Vagina (tissue), 2 donors: Measurements from ENCODE around the gene OPN1MW.
"Not testable (repeated sequence)": the region's sequence is repeated elsewhere in the genome, so short reads cannot be mapped to it uniquely, and the experiment has no call there.

ENCODE experiments used
- POLR2A ChIP-seq, 2 donors: fragments of 450-650 bp; IDR thresholded peaks; one replicate each; pipeline ENCODE4 v1.6.1; 2017; ENCODE audit warnings: antibody characterized with exemption in 2 of 2, mild to moderate bottlenecking in 2 of 2, moderate library complexity in 2 of 2
- POLR2AphosphoS5 ChIP-seq, 2 donors: sonication (generic); formaldehyde crosslinking; IDR thresholded peaks; one replicate each; pipeline ENCODE4 v1.9.0; 2017; ENCODE audit warnings: antibody characterized with exemption in 2 of 2, mild to moderate bottlenecking in 2 of 2, low read depth in 1 of 2; ENCODE audit not compliant: insufficient read depth in 1 of 2
- TF ChIP-seq, protein P1 (sequence below), 3 experiments: fragments of 450-650 bp in 2 of 3; fragments of 200-600 bp in 1 of 3; sonication (generic) in 1 of 3; IDR thresholded peaks; one replicate each; pipeline ENCODE4 v1.5.1; 2017 to 2019; ENCODE audit warnings: antibody characterized with exemption in 3 of 3, mild to moderate bottlenecking in 2 of 3, moderate library complexity in 2 of 3

DNA sequence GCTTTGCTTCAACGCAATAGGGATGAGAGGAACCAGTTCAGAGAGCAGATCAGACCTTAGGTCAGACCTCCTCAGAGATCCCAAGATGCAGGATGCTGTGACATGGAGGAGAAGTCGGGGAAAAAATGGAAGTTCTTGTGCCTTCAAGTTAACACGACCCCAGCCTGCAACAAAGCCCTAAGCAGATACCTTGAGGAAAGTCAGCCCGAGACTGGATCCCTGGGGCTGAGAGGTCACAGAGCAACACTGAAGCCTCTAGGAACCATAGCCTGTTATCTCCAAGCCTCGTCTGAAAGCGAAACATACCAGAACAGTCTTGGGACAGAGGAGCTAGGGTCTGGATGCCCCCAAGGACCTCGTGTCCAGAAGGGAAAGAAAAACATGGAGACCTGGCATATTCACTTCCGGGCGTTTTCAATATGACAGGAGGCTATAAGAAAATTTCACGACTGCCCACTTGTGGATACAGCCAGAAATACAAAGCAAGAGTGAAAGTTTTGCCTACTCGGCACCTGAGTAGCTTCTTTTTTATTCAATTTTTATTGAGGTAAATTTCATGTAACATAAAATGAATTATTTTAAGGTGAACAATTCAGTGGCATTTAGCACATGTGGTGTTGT lies 56.7 kb downstream of the OPN1MW start:
- TF ChIP-seq POLR2AphosphoS5 (IDR thresholded peaks at IDR 0.05; ENCODE audit: insufficient read depth in 1 of 2, low read depth in 1 of 2); POLR2A (IDR thresholded peaks at IDR 0.05): not testable (repeated sequence)
- TF ChIP-seq, protein P1, sequence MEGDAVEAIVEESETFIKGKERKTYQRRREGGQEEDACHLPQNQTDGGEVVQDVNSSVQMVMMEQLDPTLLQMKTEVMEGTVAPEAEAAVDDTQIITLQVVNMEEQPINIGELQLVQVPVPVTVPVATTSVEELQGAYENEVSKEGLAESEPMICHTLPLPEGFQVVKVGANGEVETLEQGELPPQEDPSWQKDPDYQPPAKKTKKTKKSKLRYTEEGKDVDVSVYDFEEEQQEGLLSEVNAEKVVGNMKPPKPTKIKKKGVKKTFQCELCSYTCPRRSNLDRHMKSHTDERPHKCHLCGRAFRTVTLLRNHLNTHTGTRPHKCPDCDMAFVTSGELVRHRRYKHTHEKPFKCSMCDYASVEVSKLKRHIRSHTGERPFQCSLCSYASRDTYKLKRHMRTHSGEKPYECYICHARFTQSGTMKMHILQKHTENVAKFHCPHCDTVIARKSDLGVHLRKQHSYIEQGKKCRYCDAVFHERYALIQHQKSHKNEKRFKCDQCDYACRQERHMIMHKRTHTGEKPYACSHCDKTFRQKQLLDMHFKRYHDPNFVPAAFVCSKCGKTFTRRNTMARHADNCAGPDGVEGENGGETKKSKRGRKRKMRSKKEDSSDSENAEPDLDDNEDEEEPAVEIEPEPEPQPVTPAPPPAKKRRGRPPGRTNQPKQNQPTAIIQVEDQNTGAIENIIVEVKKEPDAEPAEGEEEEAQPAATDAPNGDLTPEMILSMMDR (IDR thresholded peaks at IDR 0.05), result not testable (repeated sequence)
